GM19239 (cell line): ENCODE measurements around the gene PKDCC.
"Not testable (repeated sequence)": the region's sequence is repeated elsewhere in the genome, so short reads cannot be mapped to it uniquely, and the experiment has no call there.

Experiments used
- DNase-seq: peaks from one replicate; pipeline ENCODE4 v3.0.0; 2011; ENCODE audit warnings: low spot score; ENCODE audit not compliant: insufficient read length
- FAIRE-seq: peaks from 2 replicates; lab custom pipeline; 2011; peaks lifted over from hg19 to GRCh38; lab: Jason Lieb, UNC

Gene PKDCC

GRCh38 chr2:42030200-42030759 is 17.5 kb upstream of the PKDCC start:
- FAIRE-seq (no peak), DNase-seq (no peak)

- DNase-seq, result no peak
- FAIRE-seq, result no peak
Observed at GRCh38 chr2:42030829-42031228, 17.0 kb upstream of the PKDCC start.

- no peak for FAIRE-seq
- no peak for DNase-seq
Observed at GRCh38 chr2:42031281-42032223, 16.3 kb upstream of the PKDCC start.

GRCh38 chr2:42032224-42032620 is 15.6 kb upstream of the PKDCC start:
- FAIRE-seq, result no peak
- no peak for DNase-seq

- FAIRE-seq (no peak), DNase-seq (no peak)
Observed at GRCh38 chr2:42032745-42033144, 15.1 kb upstream of the PKDCC start.

GRCh38 chr2:42034096-42034495 is 13.7 kb upstream of the PKDCC start:
- not testable (repeated sequence) for FAIRE-seq, DNase-seq

- no peak for DNase-seq
- FAIRE-seq, result no peak
Observed at GRCh38 chr2:42035241-42035640, 12.6 kb upstream of the PKDCC start.

GRCh38 chr2:42036413-42036812 is 11.4 kb upstream of the PKDCC start:
- no peak for DNase-seq
- FAIRE-seq, result no peak

- DNase-seq (no peak), FAIRE-seq (no peak)
Observed at GRCh38 chr2:42036940-42037339, 10.9 kb upstream of the PKDCC start.

- no peak for FAIRE-seq
Observed at GRCh38 chr2:42040643-42041278, 7.1 kb upstream of the PKDCC start.

GRCh38 chr2:42041377-42042127 is 6.3 kb upstream of the PKDCC start:
- no peak for DNase-seq
- FAIRE-seq, result no peak

More at GRCh38 chr2:42040643-42041278, 7.1 kb upstream of the PKDCC start:
- DNase-seq, result no peak

GRCh38 chr2:42042631-42043355 is 5.0 kb upstream of the PKDCC start:
- no peak for FAIRE-seq
- no peak for DNase-seq

- FAIRE-seq (no peak), DNase-seq (no peak)
Observed at GRCh38 chr2:42043789-42044394, 3.9 kb upstream of the PKDCC start.

- DNase-seq (no peak), FAIRE-seq (no peak)
Observed at GRCh38 chr2:42044939-42045338, 2.9 kb upstream of the PKDCC start.

- no peak for DNase-seq
- no peak for FAIRE-seq
Observed at GRCh38 chr2:42045352-42045751, 2.5 kb upstream of the PKDCC start.

GRCh38 chr2:42045848-42046748 is 1.7 kb upstream of the PKDCC start:
- FAIRE-seq, result no peak
- no peak for DNase-seq

- DNase-seq (no peak), FAIRE-seq (no peak)
Observed at GRCh38 chr2:42046819-42047487, 868 bp upstream of the PKDCC start.
